HG03575 (cell line): ENCODE measurements around the gene ARHGAP22.
"Not testable (repeated sequence)": the region's sequence is repeated elsewhere in the genome, so short reads cannot be mapped to it uniquely, and the experiment has no call there.

Experiments used
- ATAC-seq: cut with Tn5 transposase; IDR thresholded peaks from one replicate; pipeline ENCODE4 v1.9.1; 2021; ENCODE audit not compliant: unreplicated experiment, insufficient number of reproducible peaks, low FRiP score; ENCODE audit errors: extremely low read depth

Gene ARHGAP22

GRCh38 chr10:48430402-48430993 lies 174.4 kb downstream of the ARHGAP22 start:
- ATAC-seq = no peak

- ATAC-seq = no peak
Observed at GRCh38 chr10:48429309-48429708, 175.6 kb downstream of the ARHGAP22 start.

- no peak for ATAC-seq
Observed at GRCh38 chr10:48428896-48429295, 176.0 kb downstream of the ARHGAP22 start.

GRCh38 chr10:48423884-48424283 lies 181.0 kb downstream of the ARHGAP22 start:
- no peak for ATAC-seq

- ATAC-seq = not testable (repeated sequence)
Observed at GRCh38 chr10:48421862-48422261, 183.0 kb downstream of the ARHGAP22 start.

- no peak for ATAC-seq
Observed at GRCh38 chr10:48419714-48420113, 185.2 kb downstream of the ARHGAP22 start.

GRCh38 chr10:48418189-48418788 lies 186.6 kb downstream of the ARHGAP22 start:
- no peak for ATAC-seq

GRCh38 chr10:48417374-48417773 lies 187.5 kb downstream of the ARHGAP22 start:
- no peak for ATAC-seq

GRCh38 chr10:48416584-48417232 lies 188.2 kb downstream of the ARHGAP22 start:
- no peak for ATAC-seq

GRCh38 chr10:48414778-48415177 lies 190.1 kb downstream of the ARHGAP22 start:
- ATAC-seq = no peak

GRCh38 chr10:48414160-48414559 lies 190.7 kb downstream of the ARHGAP22 start:
- no peak for ATAC-seq

- no peak for ATAC-seq
Observed at GRCh38 chr10:48412933-48413332, 191.9 kb downstream of the ARHGAP22 start.

- ATAC-seq = no peak
Observed at GRCh38 chr10:48412081-48412480, 192.8 kb downstream of the ARHGAP22 start.

GRCh38 chr10:48411510-48411909 lies 193.4 kb downstream of the ARHGAP22 start:
- ATAC-seq = no peak

GRCh38 chr10:48410503-48410902 lies 194.4 kb downstream of the ARHGAP22 start:
- no peak for ATAC-seq

GRCh38 chr10:48406658-48407057 lies 198.2 kb downstream of the ARHGAP22 start:
- no peak for ATAC-seq

- no peak for ATAC-seq
Observed at GRCh38 chr10:48406204-48406603, 198.7 kb downstream of the ARHGAP22 start.

GRCh38 chr10:48404646-48405045 lies 200.2 kb downstream of the ARHGAP22 start:
- ATAC-seq = no peak

GRCh38 chr10:48400850-48401220 lies 204.0 kb downstream of the ARHGAP22 start:
- no peak for ATAC-seq

GRCh38 chr10:48400129-48400849 lies 204.6 kb downstream of the ARHGAP22 start:
- ATAC-seq = no peak
